Cerebellar nuclear complex (tissue), 1 donor: ENCODE measurements around the gene ACP4.

Source experiments
- DNase-seq, 2 experiments: peaks; one replicate each; lab custom pipeline; 2025; lab: John Stamatoyannopoulos, UW

The ACP4 gene

DNA sequence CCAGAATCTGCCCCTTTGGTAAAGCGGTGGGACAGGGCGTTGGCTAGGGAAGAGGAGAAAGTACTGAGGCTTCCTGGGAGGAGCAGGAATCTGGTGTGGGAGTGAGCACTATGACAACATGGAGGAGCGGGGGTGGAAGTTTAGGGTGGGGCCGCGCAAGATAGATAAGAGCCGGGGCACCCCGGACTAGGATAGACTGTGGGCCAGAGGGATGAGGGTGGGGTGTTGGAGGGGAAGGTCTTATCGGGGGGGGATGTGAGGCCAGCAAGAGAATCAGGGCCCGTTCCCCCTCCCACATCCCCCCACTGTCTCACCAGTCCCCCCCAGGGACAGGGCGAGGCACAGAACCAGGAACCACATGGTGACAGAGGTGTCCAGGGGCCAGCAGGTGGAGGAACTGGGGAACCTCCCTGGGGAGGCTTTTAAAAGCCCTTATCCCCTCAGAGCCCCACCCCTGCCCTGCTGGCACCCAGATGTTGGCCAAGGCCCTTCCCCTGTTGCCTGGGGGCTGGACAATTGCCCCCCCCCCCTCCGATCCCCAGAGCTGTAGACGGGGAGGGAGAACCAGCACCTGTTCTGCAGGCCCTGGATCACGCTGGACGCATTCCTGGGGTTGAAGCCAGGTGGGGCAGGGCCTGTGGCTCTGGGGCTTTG lies 33.3 kb downstream of the ACP4 start, which contains the start of gene KLK1:
KLK1 (minus strand) TSS at position 399 of the 654 bp plus-strand sequence; CDS start at position 360, 39 bp downstream.
- DNase-seq: no peak

GRCh38 chr19:50826492-50827240 lies 36.5 kb downstream of the ACP4 start:
- no peak for DNase-seq

DNA sequence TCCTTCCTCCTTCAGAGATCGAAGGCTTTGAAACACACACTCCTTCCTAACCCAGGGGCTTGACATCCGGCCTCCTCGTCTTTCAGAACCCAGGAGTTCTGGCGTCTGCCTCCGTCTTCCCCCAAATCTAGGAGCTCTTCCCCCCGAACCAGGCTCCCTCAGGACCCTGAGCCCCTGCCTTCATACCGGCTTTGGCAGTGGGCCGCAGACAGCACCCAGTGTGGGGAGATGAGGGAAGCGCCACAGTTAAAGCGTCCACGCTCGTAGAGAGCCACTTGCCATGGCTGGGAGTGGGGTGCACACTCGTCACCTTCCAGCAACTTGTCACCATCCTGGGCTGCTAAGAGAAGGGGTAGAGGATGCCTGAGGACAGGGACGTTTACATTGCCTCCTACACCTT lies 37.3 kb downstream of the ACP4 start:
- no peak for DNase-seq

DNA sequence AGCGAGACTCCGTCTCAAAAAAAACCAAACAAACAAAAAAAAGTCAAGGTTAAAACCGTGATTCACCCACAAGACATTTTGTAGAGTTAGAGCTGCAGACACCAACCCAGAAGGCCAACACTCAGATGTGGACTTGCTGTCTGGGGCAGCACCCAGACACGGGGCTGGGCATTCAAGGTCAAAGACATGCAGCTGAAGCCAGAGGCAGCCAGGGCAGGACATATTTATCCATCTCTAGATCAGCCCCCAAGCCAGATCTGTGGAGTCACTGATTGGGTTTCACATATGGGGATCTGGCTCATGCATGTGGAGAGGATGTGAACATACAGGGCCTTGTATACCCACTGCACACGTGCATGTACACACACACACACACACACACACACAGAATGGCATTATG lies 39.6 kb downstream of the ACP4 start:
- DNase-seq: no peak

- DNase-seq: no peak
Measured at GRCh38 chr19:50830266-50831025, 40.2 kb downstream of the ACP4 start.

DNA sequence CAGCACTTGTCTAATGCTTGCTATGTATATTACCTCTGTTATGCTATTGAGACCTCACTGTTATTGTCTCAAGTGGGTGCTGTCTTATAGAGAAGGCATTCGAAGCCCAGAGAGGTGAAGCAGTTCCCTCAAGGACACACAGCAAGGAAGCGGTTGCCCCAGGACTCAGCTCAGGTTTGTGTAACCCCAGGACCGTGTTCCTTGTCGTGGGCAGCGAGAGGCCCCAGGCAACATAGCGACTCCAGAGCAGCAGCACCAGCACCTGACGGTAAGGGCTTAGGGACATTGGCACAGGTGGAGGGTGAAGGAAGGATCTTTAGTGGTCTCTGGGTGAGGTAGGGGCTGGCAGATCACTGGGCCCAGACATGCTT lies 40.8 kb downstream of the ACP4 start:
- DNase-seq: no peak

GRCh38 chr19:50832666-50833065 lies 42.5 kb downstream of the ACP4 start:
- no peak for DNase-seq

- DNase-seq: no peak
Measured at GRCh38 chr19:50833117-50833801, 43.0 kb downstream of the ACP4 start, which contains the start of gene KLK15. KLK15 (minus strand) TSS chr19:50833574; CDS start chr19:50831492, 2,082 bp downstream.

DNA sequence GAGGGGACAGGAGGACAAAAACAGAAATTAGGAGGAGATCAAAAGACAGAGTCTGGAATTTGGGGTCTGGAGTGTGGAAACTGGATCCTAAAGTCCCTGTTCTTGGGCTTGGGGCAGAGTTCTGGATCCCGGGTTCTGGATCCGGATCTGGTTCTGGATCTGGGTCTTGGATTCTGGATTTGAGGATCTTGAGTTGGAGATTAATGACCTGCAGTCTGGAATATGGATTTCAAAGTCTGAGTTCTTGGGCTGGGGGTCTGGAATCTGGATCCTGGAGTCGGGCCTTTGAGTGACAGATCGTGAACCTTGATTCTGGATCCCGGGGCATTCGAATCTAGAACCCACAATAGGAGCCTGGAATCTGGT lies 43.6 kb downstream of the ACP4 start:
- DNase-seq: no peak

- no peak for DNase-seq
Measured at GRCh38 chr19:50835103-50835784, 45.0 kb downstream of the ACP4 start.

DNA sequence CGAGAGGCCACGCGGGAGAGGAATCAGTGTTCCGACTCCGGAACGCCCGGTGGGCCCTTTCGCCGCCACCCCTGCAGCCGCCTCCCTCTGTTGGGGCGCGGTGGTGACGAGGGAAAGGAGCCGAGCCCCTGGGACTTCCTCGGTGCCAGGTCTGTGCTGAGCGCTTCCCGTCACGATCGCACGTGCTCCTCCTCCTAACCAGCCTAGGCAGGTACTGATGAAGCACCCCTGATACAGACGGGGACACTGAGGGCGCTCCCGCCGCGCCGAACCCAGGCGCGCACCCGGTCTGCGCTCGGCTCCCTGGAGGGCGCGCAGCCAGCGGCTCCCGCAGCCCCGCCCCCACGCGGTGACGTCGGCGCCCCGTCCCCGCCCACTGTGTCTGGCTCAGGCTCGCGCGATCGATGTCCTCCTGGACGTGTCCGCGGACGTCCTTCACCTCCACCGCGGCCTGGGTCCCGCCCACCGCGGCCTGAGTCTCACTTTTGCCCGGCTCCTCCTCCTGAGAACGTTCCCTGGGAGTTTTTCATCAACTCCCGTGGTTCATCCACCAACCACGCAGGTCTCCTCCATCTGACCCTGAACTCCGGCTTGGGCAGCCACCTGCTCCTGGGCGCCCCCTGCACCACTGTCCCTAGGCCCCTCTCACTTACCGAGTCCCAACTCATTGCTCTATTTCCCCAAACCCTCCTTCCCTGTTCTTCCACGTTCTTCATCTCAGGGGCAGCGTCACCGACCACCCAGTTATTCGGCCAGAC lies 45.7 kb downstream of the ACP4 start:
- DNase-seq: no peak

DNA sequence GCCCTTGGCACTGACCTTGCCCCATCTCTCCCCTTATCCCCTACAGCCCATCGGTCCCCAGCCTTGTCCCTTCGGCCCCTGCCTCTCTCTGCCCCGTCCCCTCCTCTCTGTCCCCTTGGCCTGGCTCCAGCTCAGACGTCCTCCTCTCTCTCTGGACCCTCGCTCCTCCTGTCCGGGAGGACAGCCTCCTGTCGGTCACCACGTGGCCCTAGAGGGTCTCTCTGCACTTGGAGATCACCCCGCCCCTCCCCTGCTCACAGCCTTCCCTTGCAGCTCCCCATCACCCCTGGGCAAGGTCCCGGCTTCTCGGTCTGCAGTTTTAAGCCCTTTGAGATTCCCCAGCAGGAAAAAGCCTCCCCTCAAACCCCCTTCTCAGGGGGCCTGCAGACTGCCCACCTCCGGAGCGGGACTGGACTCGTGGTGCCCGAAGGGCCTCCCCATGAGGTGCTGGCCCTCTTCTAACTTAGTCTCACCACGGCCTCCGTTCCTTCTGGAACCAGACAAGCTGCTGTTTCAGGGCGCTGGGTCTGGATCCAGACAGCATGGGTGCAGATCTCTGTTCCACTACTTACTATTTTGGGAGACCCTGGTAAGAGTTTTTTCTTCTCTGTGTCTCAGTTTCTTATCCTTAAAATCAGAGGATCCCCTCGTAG lies 46.5 kb downstream of the ACP4 start:
- DNase-seq: no peak

- no peak for DNase-seq
Measured at GRCh38 chr19:50837300-50837699, 47.1 kb downstream of the ACP4 start.

DNA sequence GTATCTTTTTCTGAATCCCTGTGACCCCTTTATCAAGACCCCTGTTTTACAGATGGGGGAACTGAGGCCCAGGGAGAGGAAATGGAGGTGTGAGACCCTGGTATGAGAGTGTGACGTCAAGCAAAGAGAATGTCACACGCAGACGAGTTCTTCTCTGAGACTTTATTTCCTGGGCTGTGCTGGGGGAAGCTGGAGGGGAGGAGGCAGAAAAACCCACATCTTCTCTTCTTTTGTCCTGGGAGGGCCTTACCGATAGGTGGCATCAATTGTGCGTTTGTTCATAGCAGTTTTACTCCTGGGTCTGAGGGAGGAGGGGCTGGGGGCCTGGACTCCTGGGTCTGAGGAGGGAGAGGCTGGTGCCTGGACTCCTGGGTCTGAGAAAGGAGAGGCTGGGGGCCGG lies 48.0 kb downstream of the ACP4 start:
- DNase-seq: no peak

DNA sequence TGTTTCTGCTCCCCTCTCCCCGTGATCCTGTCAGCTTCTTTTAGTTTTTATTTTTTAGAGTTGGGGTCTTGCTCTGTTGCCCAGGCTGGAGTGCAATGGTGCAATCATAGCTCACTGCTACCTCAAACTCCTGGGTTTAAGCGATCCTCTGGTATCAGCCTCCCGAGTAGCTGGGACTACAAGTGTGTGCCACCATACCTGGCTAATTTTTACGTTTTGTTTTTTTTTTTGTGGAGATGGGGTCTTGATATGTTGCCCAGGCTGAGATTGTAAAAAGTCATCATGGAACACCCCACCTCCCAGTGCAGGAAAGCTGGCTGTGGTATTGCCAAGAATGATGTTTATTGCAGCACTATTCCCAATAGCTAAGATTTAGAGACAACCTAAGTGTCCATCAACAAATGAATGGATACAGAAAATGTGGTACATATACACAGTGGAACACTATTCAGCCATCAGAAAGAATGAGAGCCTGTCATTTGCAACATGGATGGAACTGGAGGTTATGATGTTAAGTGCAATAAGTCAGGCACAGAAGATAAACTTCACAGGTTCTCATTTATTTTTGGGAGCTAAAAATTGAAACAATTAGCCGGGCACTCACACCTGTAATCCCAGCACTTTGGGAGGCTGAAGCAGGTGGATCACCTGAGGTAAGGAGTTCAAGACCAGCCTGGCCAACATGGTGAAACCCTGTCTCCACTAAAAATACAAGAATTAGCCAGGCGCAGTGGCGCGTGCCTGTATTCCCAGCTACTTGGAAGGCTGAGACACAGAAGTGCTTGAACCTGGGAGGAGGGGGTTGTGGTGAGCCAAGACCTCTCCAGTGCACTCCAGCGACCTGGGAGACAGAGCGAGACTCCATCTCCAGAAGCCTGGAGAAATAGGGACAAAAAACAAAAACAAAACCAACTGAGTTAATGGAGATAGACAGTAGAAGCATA lies 49.8 kb downstream of the ACP4 start:
- no peak for DNase-seq

DNA sequence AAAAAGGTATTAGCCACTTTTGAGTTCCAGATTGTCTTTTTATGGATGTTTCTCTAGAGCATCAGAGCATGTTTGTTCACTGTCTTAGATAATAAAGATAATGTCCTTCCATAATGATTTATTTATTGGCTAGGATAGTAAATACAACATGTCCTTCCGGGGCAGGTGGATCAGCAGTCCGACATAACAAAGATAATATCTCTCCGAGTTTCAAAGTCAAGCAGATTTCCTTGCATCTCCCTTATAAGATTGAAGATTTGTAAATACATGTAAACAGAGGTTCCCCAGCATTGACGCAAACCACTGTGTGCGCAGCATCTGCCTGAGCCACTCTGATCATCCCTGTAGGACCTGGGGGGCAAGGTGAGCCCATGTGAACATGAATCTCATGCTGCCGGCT lies 51.9 kb downstream of the ACP4 start:
- no peak for DNase-seq

DNA sequence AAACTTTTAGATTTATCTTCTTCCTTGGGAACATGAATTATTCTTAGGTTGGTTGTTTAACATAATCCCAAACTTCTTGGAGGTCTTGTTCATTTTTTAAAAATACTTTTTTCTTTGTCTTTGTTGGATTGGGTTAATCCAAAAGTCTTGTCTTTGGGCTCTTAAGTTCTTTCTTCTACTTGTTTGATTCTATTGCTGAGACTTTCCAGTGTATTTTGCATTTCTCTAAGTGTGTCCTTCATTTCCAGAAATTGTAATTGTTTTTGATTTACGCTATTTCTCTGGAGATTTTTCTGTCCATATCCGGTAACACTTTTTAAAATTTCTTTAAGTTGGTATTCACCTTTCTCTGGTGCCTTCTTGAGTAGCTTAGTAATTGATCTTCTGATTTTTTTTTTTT lies 53.0 kb downstream of the ACP4 start:
- DNase-seq: no peak

DNA sequence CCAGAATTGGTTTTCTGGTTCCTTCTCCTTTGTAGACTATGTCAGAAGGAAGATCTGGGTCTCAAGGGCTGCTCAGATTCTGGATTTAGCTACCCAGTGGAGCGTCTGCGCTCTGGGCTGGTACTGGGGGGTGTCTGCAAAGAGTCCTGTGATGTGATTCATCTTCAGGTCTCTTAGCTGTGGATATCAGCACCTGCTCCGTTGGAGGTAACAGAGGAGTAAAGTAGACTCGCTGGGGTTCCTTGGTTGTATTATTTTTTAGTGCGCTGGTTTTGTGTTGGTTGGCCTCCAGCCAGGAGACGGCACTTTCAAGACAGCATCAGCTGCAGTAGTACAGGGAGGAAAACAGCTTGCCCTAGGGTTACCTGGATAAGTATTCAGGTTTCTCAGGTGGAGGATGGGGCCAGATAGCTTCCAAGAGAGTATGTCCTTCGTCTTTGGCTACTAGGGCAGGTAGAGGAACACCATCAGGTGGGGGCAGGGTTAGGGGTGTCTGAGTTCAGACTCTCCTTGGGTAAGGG lies 53.5 kb downstream of the ACP4 start:
- no peak for DNase-seq

- DNase-seq: no peak
Measured at GRCh38 chr19:50844296-50844935, 54.2 kb downstream of the ACP4 start.
